Large intestine (tissue), 3 donors: Measurements from ENCODE around the gene AHCYL1. TPM values are rescaled to one million over a fixed set of nuclear protein-coding genes. Genes with fewer than 3 reads are reported as not detected.
"Not testable (repeated sequence)": the region's sequence is repeated elsewhere in the genome, so short reads cannot be mapped to it uniquely, and the experiment has no call there.

Source experiments
- DNase-seq, 2 donors: peaks; one replicate each; pipeline versions ENCODE4 v3.0.0 to v3.0.0-alpha.2; 2013
- H3K27ac ChIP-seq: one replicate; pipeline ENCODE4 v1.5.1; 2013; ENCODE audit warnings: low read length
- H3K27me3 ChIP-seq: 2 replicates; pipeline ENCODE4 v1.6.1; 2013; ENCODE audit warnings: low read length; ENCODE audit not compliant: control insufficient read depth, insufficient read depth
- H3K36me3 ChIP-seq: 2 replicates; pipeline ENCODE4 v1.6.1; 2013; ENCODE audit warnings: low read length; ENCODE audit not compliant: control insufficient read depth, insufficient read depth
- H3K4me1 ChIP-seq: one replicate; pipeline ENCODE4 v1.6.1; 2013; ENCODE audit warnings: low read length; ENCODE audit not compliant: control insufficient read depth, insufficient read depth
- H3K4me3 ChIP-seq: one replicate; pipeline ENCODE4 v1.5.1; 2013; ENCODE audit warnings: low read length
- H3K9me3 ChIP-seq: one replicate; pipeline ENCODE4 v1.6.1; 2013; ENCODE audit warnings: mild to moderate bottlenecking, low read depth, low read length, moderate library complexity; ENCODE audit not compliant: control insufficient read depth
- WGBS: methylation state at CpG from one replicate; pipeline ENCODE4 v1.1.5; 2013; ENCODE audit warnings: low lambda C conversion rate; ENCODE audit not compliant: insufficient coverage; 5-methylcytosine and 5-hydroxymethylcytosine counted together
- polyA plus RNA-seq: library from polyadenylated mRNA; unstranded; fragments of 120-200 nt; gene quantifications from one replicate; pipeline ENCODE4 v1.2.1, GENCODE V29; 2013

Gene AHCYL1
- polyA plus RNA-seq, 1 donor = 89.3 TPM

- DNase-seq = no peak
- H3K4me3 ChIP-seq = no peak overlapping the region
- peaks cover 17% of the 10 kb centered on the region for H3K4me1 ChIP-seq
- no peaks in the 10 kb centered on the region for H3K9me3 ChIP-seq
- H3K27me3 ChIP-seq = no peaks in the 10 kb centered on the region
- whole genome bisulfite sequencing = 88% methylated on average over 1 of the region's 7 CpGs
- no peak overlapping the region for H3K27ac ChIP-seq
- peaks cover 47% of the 10 kb centered on the region for H3K36me3 ChIP-seq
These were observed 24.5 kb downstream of the AHCYL1 start for GRCh38 chr1:110008971-110009565.

- H3K4me3 ChIP-seq = no peak overlapping the region
- H3K36me3 ChIP-seq = peaks cover 65% of the 10 kb centered on the region
- H3K9me3 ChIP-seq = no peaks in the 10 kb centered on the region
- peak; percentile 40 to 54 for DNase-seq
- H3K27ac ChIP-seq = no peak overlapping the region
- H3K27me3 ChIP-seq = no peaks in the 10 kb centered on the region
- no peaks in the 10 kb centered on the region for H3K4me1 ChIP-seq
- 20% methylated on average over 1 of the region's 2 CpGs for WGBS
These were observed 27.0 kb downstream of the AHCYL1 start for GRCh38 chr1:110011527-110012041.

GRCh38 chr1:110012100-110012780 is 27.7 kb downstream of the AHCYL1 start:
- H3K4me1 ChIP-seq = no peaks in the 10 kb centered on the region
- no peak for DNase-seq
- no peak overlapping the region for H3K4me3 ChIP-seq
- no CpG with 5 or more reads among the region's 6 CpGs for WGBS
- H3K9me3 ChIP-seq = no peaks in the 10 kb centered on the region
- no peak overlapping the region for H3K27ac ChIP-seq
- H3K27me3 ChIP-seq = no peaks in the 10 kb centered on the region
- peaks cover 71% of the 10 kb centered on the region for H3K36me3 ChIP-seq

DNA sequence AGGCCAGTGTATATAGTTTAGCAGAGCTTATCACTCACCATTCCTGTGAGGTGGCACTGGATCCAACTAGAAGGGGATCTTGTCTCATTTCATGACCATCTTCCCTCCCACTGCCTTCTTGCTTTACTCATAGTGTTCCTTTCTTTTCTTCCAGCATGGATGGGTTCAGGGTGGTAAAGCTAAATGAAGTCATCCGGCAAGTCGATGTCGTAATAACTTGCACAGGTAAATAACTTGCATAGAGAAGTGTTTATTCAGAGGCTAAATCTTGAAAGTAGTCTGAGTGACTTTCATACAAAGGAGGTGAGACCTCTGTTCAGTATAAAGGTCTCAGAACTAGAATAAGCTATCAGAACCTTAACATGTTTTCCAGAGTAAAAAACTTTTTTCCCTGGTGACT is 33.2 kb downstream of the AHCYL1 start:
- Histone ChIP-seq H3K27ac (no peak overlapping the region), H3K4me1 (no peaks in the 10 kb centered on the region), H3K27me3 (no peaks in the 10 kb centered on the region), H3K4me3 (no peak overlapping the region), H3K36me3 (peaks cover 81% of the 10 kb centered on the region), H3K9me3 (no peaks in the 10 kb centered on the region)
- no peak for DNase-seq
- no CpG with 5 or more reads among the region's 3 CpGs for WGBS

DNA sequence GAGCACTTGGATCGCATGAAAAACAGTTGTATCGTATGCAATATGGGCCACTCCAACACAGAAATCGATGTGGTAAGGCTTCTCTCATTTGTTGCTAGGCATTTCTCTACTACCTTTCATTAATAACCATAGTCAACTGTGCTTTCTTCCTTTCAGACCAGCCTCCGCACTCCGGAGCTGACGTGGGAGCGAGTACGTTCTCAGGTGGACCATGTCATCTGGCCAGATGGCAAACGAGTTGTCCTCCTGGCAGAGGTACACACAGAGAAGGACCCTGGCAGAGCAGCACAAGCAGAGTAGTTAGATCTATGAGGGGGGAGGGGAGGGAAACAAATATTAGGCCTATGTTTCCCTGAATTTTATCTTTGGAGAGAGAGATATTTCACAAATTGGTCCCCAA is 33.8 kb downstream of the AHCYL1 start:
- peaks cover 82% of the 10 kb centered on the region for H3K36me3 ChIP-seq
- H3K27ac ChIP-seq = no peak overlapping the region
- H3K9me3 ChIP-seq = no peaks in the 10 kb centered on the region
- 100% methylated on average over 2 of the region's 9 CpGs for WGBS
- H3K27me3 ChIP-seq = no peaks in the 10 kb centered on the region
- no peak for DNase-seq
- H3K4me1 ChIP-seq = no peaks in the 10 kb centered on the region
- no peak overlapping the region for H3K4me3 ChIP-seq

DNA sequence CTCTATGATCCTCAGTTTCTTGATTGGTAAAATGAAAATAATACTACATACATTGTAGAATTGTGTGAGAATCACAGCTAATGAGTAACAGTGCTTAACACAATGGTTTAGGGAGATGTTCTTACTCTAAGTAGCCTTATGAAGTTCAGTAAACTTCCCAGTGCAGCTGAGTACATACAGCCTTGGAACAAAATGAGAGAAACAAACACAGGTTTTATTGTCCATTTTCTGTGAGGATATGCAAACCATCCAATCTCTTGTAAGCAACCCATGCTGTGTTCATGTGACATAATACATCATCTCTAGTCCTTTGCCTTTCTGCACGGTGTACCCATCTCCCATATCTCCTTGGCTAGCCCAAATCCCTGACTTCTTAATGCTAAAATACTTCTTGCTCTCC is 35.2 kb downstream of the AHCYL1 start:
- no peaks in the 10 kb centered on the region for H3K27me3 ChIP-seq
- H3K36me3 ChIP-seq = peaks cover 92% of the 10 kb centered on the region
- DNase-seq = no peak
- no peaks in the 10 kb centered on the region for H3K9me3 ChIP-seq
- H3K4me1 ChIP-seq = no peaks in the 10 kb centered on the region
- H3K4me3 ChIP-seq = no peak overlapping the region
- H3K27ac ChIP-seq = no peak overlapping the region
- WGBS = 100% methylated on average over 1 of the region's 1 CpG

GRCh38 chr1:110021285-110021684 is 36.7 kb downstream of the AHCYL1 start:
- Histone ChIP-seq H3K36me3 (peaks cover 85% of the 10 kb centered on the region), H3K27ac (no peak overlapping the region), H3K4me1 (no peaks in the 10 kb centered on the region), H3K4me3 (no peak overlapping the region), H3K27me3 (no peaks in the 10 kb centered on the region), H3K9me3 (no peaks in the 10 kb centered on the region)
- WGBS = no CpG with 5 or more reads among the region's 3 CpGs
- no peak for DNase-seq

- H3K27ac ChIP-seq = no peak overlapping the region
- H3K27me3 ChIP-seq = no peaks in the 10 kb centered on the region
- no peak overlapping the region for H3K4me3 ChIP-seq
- H3K36me3 ChIP-seq = peaks cover 54% of the 10 kb centered on the region
- H3K9me3 ChIP-seq = no peaks in the 10 kb centered on the region
- no peak for DNase-seq
- 90% methylated on average over 2 of the region's 4 CpGs for WGBS
- H3K4me1 ChIP-seq = no peaks in the 10 kb centered on the region
These were observed 40.0 kb downstream of the AHCYL1 start for GRCh38 chr1:110024613-110025012.

DNA sequence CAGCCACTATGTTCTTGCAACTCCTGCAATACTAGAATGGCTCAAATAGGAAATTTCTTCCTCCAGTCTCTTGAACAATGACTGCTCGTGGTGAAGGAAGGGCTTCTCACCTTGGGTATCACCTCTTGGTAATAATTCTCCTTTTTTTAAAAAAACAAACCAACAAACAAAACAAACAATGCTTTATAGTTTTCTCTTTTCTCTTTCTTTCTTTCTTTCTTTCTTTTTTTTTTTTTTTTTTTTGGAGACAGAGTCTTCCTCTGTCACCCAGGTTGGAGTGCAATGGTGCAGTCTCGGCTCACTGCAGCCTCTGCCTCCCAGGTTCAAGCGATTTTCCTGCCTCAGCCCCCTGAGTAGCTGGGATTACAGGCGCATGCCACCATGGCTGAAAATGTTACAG is 46.1 kb downstream of the AHCYL1 start:
- H3K27me3 ChIP-seq, H3K27ac ChIP-seq, H3K36me3 ChIP-seq, DNase-seq, H3K9me3 ChIP-seq, H3K4me3 ChIP-seq, H3K4me1 ChIP-seq: not testable (repeated sequence)
- no CpG with 5 or more reads among the region's 4 CpGs for WGBS

DNA sequence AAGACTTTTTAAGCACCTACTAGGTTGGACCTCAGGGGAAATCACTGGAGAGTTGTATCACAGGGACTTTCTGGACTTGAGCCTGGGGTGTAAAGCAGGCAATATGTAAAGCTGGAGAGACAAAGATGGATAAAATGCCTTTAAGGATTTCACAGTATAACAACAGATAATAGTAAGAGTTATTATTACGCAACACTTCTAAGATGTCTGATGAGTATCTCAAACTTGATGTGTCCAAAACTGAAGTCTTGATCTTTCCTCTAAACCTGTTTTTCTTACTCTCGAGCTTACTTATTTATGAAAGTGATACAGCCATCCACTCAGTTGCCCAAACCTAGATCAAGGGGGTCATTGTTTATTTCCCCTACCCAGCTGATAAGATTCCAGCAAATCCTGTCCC is 47.8 kb downstream of the AHCYL1 start:
- Histone ChIP-seq H3K27ac (no peak overlapping the region), H3K4me1 (peaks cover 7% of the 10 kb centered on the region), H3K4me3 (no peak overlapping the region), H3K36me3 (no peaks in the 10 kb centered on the region), H3K27me3 (no peaks in the 10 kb centered on the region), H3K9me3 (no peaks in the 10 kb centered on the region)
- no peak for DNase-seq
- WGBS = no CpG with 5 or more reads among the region's 2 CpGs

- no peak overlapping the region for H3K4me3 ChIP-seq
These were observed 48.9 kb downstream of the AHCYL1 start for GRCh38 chr1:110033421-110033820.

More at GRCh38 chr1:110033421-110033820, 48.9 kb downstream of the AHCYL1 start:
- Histone ChIP-seq H3K9me3 (no peaks in the 10 kb centered on the region), H3K27me3 (no peaks in the 10 kb centered on the region), H3K27ac (no peak overlapping the region), H3K36me3 (peaks cover 9% of the 10 kb centered on the region), H3K4me1 (peaks cover 7% of the 10 kb centered on the region)
- WGBS = no CpG with 5 or more reads among the region's 5 CpGs
- no peak for DNase-seq
